GM12878 (cell line): ENCODE data around the gene SYCE3. TPM values are rescaled to one million over a fixed set of nuclear protein-coding genes. Genes with fewer than 3 reads are reported as not detected.

ENCODE experiments used
- ATAC-seq: fragments of 200-7000 bp; cut with Tn5 transposase; 3 replicates; pipeline ENCODE4 v1.9.1; 2020; ENCODE audit warnings: mild to moderate bottlenecking, moderate library complexity
- BruUV-seq: library from RNA; stranded (reverse); fragments of 400-500 nt; replicated peaks from 2 replicates; lab custom pipeline; 2021; lab: Mats Ljungman, UMichigan
- CTCF ChIA-PET: fragments of 300-600 bp; sonication (Branson Sonifier 250); formaldehyde crosslinking; extraction: SDS; loops from one replicate; lab custom pipeline; 2021; ENCODE audit warnings: inconsistent platforms; lab: Yijun Ruan, JAX
- POLR2A ChIA-PET: fragments of 350-600 bp; formaldehyde crosslinking; extraction: SDS; loops from one replicate; lab custom pipeline; 2021; ENCODE audit warnings: inconsistent platforms; lab: Charles Lee
- RAD21 ChIA-PET: fragments of 300-600 bp; sonication (Branson Sonifier 250); formaldehyde crosslinking; loops from one replicate; lab custom pipeline; 2023; ENCODE audit warnings: antibody characterized with exemption; ENCODE audit not compliant: unreplicated experiment; lab: Charles Lee
- SMC1A ChIA-PET: fragments of 300-600 bp; sonication (Branson Sonifier 250); formaldehyde crosslinking; loops from one replicate; lab custom pipeline; 2023; ENCODE audit not compliant: unreplicated experiment, uncharacterized antibody; lab: Charles Lee
- DNase-seq: peaks from one replicate; pipeline ENCODE4 v3.0.0-alpha.2; 2011; ENCODE audit warnings: low read depth, low spot score
- FAIRE-seq: peaks from 3 replicates; lab custom pipeline; 2011; peaks lifted over from hg19 to GRCh38; lab: Jason Lieb, UNC
- H2AFZ ChIP-seq: 2 replicates; pipeline ENCODE4 v1.6.0; 2011; ENCODE audit warnings: low read depth, low read length, control low read depth; ENCODE audit not compliant: control insufficient read depth
- H3K27ac ChIP-seq: 2 replicates; pipeline ENCODE4 v1.5.1; 2011; ENCODE audit warnings: control low read depth; ENCODE audit not compliant: control insufficient read depth, insufficient read depth
- H3K27me3 ChIP-seq, 2 experiments: replicated peaks in 1 of 2; 2 replicates each; pipeline versions ENCODE4 v1.6.0 to v1.6.1; 2011; ENCODE audit warnings: low read length in 1 of 2; ENCODE audit not compliant: control insufficient read depth in 2 of 2, insufficient read depth in 2 of 2
- H3K36me3 ChIP-seq, 2 experiments: 2 replicates each; pipeline ENCODE4 v1.5.1; 2011; ENCODE audit warnings: low read length in 1 of 2; ENCODE audit not compliant: control insufficient read depth in 2 of 2, insufficient read depth in 2 of 2
- H3K4me1 ChIP-seq: 2 replicates; pipeline ENCODE4 v1.6.1; 2011; ENCODE audit warnings: mild to moderate bottlenecking, low read length, moderate library complexity, mixed read lengths; ENCODE audit not compliant: control insufficient read depth, insufficient read depth
- H3K4me2 ChIP-seq: 2 replicates; pipeline ENCODE4 v1.6.0; 2011; ENCODE audit warnings: control low read depth; ENCODE audit not compliant: control insufficient read depth, insufficient read depth
- H3K4me3 ChIP-seq: fragments of 200-600 bp; sonication (generic); 2 replicates; pipeline ENCODE4 v1.5.1; 2016
- H3K79me2 ChIP-seq: 2 replicates; pipeline ENCODE4 v1.6.0; 2011; ENCODE audit warnings: low read length; ENCODE audit not compliant: control insufficient read depth, insufficient read depth
- H3K9ac ChIP-seq: 2 replicates; pipeline ENCODE4 v1.8.0; 2011; ENCODE audit warnings: low read length, control low read depth, mixed read lengths; ENCODE audit not compliant: control insufficient read depth, insufficient read depth
- H3K9me3 ChIP-seq: replicated peaks from 3 replicates; pipeline ENCODE4 v1.5.1; 2011; ENCODE audit warnings: mild to moderate bottlenecking, low read length; ENCODE audit not compliant: control insufficient read depth, insufficient read depth
- H4K20me1 ChIP-seq: 2 replicates; pipeline ENCODE4 v1.6.0; 2011; ENCODE audit not compliant: control insufficient read depth, insufficient read depth
- E2F4 ChIP-seq: IDR thresholded peaks from 2 replicates; pipeline ENCODE4 v1.6.1; 2012; ENCODE audit warnings: low read depth, low read length, improper control_type of control experiment
- FOXK2 ChIP-seq: fragments of 450-650 bp; IDR thresholded peaks from 2 replicates; pipeline ENCODE4 v1.6.1; 2017; ENCODE audit warnings: mild to moderate bottlenecking, moderate library complexity
- MLLT1 ChIP-seq: fragments of 450-650 bp; IDR thresholded peaks from 2 replicates; pipeline ENCODE4 v1.6.1; 2016; ENCODE audit warnings: mild to moderate bottlenecking
- NR2F1 ChIP-seq: fragments of 450-650 bp; conservative IDR thresholded peaks from 2 replicates; pipeline ENCODE4 v1.6.1; 2017; ENCODE audit warnings: mild to moderate bottlenecking
- POLR2AphosphoS2 ChIP-seq: IDR thresholded peaks from 2 replicates; pipeline ENCODE4 v1.6.1; 2011; ENCODE audit warnings: low read depth, mild to moderate bottlenecking, low read length, improper control_type of control experiment, moderate library complexity
- POLR2AphosphoS5 ChIP-seq: IDR thresholded peaks from 2 replicates; pipeline ENCODE4 v1.6.1; 2011; ENCODE audit warnings: mild to moderate bottlenecking, low read length, inconsistent platforms
- RB1 ChIP-seq: fragments of 450-650 bp; formaldehyde crosslinking; IDR thresholded peaks from 2 replicates; pipeline ENCODE4 v1.6.1; 2017; ENCODE audit warnings: mild to moderate bottlenecking, borderline replicate concordance
- RCOR1 ChIP-seq: conservative IDR thresholded peaks from 2 replicates; pipeline ENCODE4 v1.6.1; 2012; ENCODE audit warnings: low read depth, low read length, improper control_type of control experiment
- SRF ChIP-seq, 2 experiments: IDR thresholded peaks; 2 replicates each; pipeline ENCODE4 v1.6.1; 2011; ENCODE audit warnings: low read depth in 2 of 2, low read length in 2 of 2, mild to moderate bottlenecking in 1 of 2, moderate library complexity in 1 of 2
- ZBTB33 ChIP-seq: fragments of 450-650 bp; IDR thresholded peaks from 2 replicates; pipeline ENCODE4 v1.6.1; 2017; ENCODE audit warnings: mild to moderate bottlenecking
- ZBTB40 ChIP-seq: fragments of 450-650 bp; IDR thresholded peaks from 2 replicates; pipeline ENCODE4 v1.6.1; 2016; ENCODE audit warnings: mild to moderate bottlenecking, moderate library complexity, borderline replicate concordance
- WGBS: methylation state at CpG from one replicate; pipeline ENCODE4 v1.1.6; 2016; ENCODE audit warnings: low lambda C conversion rate; ENCODE audit not compliant: insufficient replicate concordance, insufficient coverage; ENCODE audit errors: missing lambda C conversion rate; 5-methylcytosine and 5-hydroxymethylcytosine counted together
- in situ Hi-C: fragments of 300-500 bp; cut with MboI; formaldehyde crosslinking; loops from 9 replicates; pipeline ENCODE4 v1.14.3; 2018; ENCODE audit warnings: mixed read lengths
- intact Hi-C: fragments of 100-400 bp; cut with micrococcal nuclease; formaldehyde crosslinking; loops from one replicate; pipeline ENCODE4 v1.14.2; 2022; ENCODE audit not compliant: unreplicated experiment
- polyA plus RNA-seq, 11 experiments: library from polyadenylated mRNA; depleted of rRNA in 4 of 11; unstranded in 6 of 11; stranded (reverse) in 5 of 11; fragments of >200 nt; fragmentation: Nextera tagmentation in 4 of 11; fragmentation: Illumina TruSeq in 1 of 11; extraction: Ambion mirVana in 4 of 11; extraction: Trizol in 1 of 11; gene quantifications; 1 replicate in 1 of 11; 2 replicates in 10 of 11; pipeline versions ENCODE4 v1.2.1 to v1.2.3, GENCODE V29; 2011 to 2016; ENCODE audit warnings: inconsistent platforms in 2 of 11, missing spikeins in 2 of 11, low read depth in 1 of 11
- total RNA-seq, 4 experiments: library from RNA; depleted of rRNA in 3 of 4; stranded (reverse); fragments of >200 nt in 3 of 4; fragmentation: Illumina TruSeq in 1 of 4; extraction: Trizol in 1 of 4; gene quantifications; 2 replicates each; pipeline versions ENCODE4 v1.2.1 to v1.2.3, GENCODE V29; 2013 to 2021

Gene SYCE3
- total and polyA plus RNA-seq, 10 of the 15 experiments (the other 5 are each of a cell fraction or from before 2014, with no cell fraction given): 0.38 to 0.91 (median 0.76) TPM; not detected in 4

GRCh38 chr22:50507991-50508884 is 54.5 kb downstream of the SYCE3 start, which contains the start of gene NCAPH2:
Gene NCAPH2, plus strand, starts transcription at chr22:50508224. Its CDS starts 114 bp downstream, at chr22:50508338.
- Histone ChIP-seq H3K9me3 (no peaks in the 10 kb centered on the region), H3K4me3 (peak within 1 kb of the TSS; percentile 100), H3K79me2 (peaks cover 47% of the 10 kb centered on the region), H3K27ac (peak within 1 kb of the TSS; percentile 90), H4K20me1 (no peaks in the 10 kb centered on the region), H3K27me3 (no peaks in the 10 kb centered on the region), H3K4me1 (peaks cover 9% of the 10 kb centered on the region), H2AFZ (peak within 1 kb of the TSS; percentile 90), H3K9ac (peak within 1 kb of the TSS; percentile 97), H3K4me2 (peak within 1 kb of the TSS; percentile 92), H3K36me3 (peaks cover 4 to 8% of the 10 kb centered on the region in 2 experiments; a peak in 3 of 4 replicates)
- intact Hi-C loops: loop anchor here (1.0 kb wide), 1 partner anchor 33 kb away; the partner anchor contains the start of gene SBF1
- FAIRE-seq: peak; percentile 94
- peak; percentile 69 for ATAC-seq
- ChIA-PET RAD21 (interaction anchor here (0.6 to 3.1 kb wide), 20 partner anchors 10 to 257 kb away, joined by 3 to 64 read pairs (median 4); partner anchors contain the start of genes ARSA, HDAC10, SCO2 and TYMP), CTCF (interaction anchor here (0.9 to 3.6 kb wide), 9 partner anchors 11 to 113 kb away, joined by 3 to 38 read pairs (median 9); partner anchors contain the start of genes SCO2 and SYCE3), POLR2A (interaction anchor here (0.6 to 7.2 kb wide), 19 partner anchors 16 to 257 kb away, joined by 3 to 84 read pairs (median 4); partner anchors contain the start of genes CHKB, HDAC10, KLHDC7B and SCO2), SMC1A (interaction anchor here (0.7 to 2.8 kb wide), 9 partner anchors 10 to 112 kb away, joined by 3 to 18 read pairs (median 4); partner anchors contain the start of gene SCO2)
- WGBS: under 1% methylated on average over 47 of the region's 76 CpGs
- in situ Hi-C loops: no loop called here
- BruUV-seq: no TSS peak
- peak; percentile 83 for DNase-seq
- TF ChIP-seq ZBTB33: no peak
- peak; percentile 89 for TF ChIP-seq E2F4
- TF ChIP-seq RCOR1: no peak
- peak; percentile 100 for TF ChIP-seq RB1
- peak; percentile 79; the same call in 1 of the 2 replicates for TF ChIP-seq POLR2AphosphoS2
- TF ChIP-seq NR2F1: no peak
- no peak for TF ChIP-seq MLLT1
- peak; percentile 56; the same call in 1 of the 2 replicates for TF ChIP-seq ZBTB40
- peak; percentile 74 for TF ChIP-seq POLR2AphosphoS5
- 0 out of 2 replicates have a peak, but pooled peaks have one; percentile 43 for TF ChIP-seq FOXK2
- peak in 1 of 2 experiments; percentile 85; a peak in 2 of 4 replicates for TF ChIP-seq SRF (IDR thresholded peaks at IDR 0.05; ENCODE audit: low read depth in 2 of 2, low read length in 2 of 2)
